Prostate gland (tissue), 2 donors: ENCODE measurements around the gene PDE8A. TPM values are rescaled to one million over a fixed set of nuclear protein-coding genes. Genes with fewer than 3 reads are reported as not detected.
"Not testable (repeated sequence)": the region's sequence is repeated elsewhere in the genome, so short reads cannot be mapped to it uniquely, and the experiment has no call there.

Experiments used
- DNase-seq: peaks from one replicate; pipeline ENCODE4 v3.0.0-alpha.2; 2019; ENCODE audit warnings: low spot score
- H3K27ac ChIP-seq, 2 donors: fragments of 200-600 bp; sonication (generic); 2 replicates each; pipeline ENCODE4 v1.5.1; 2017 to 2019
- H3K27me3 ChIP-seq: fragments of 200-600 bp; sonication (generic); replicated peaks from 2 replicates; pipeline ENCODE4 v1.5.1; 2019; ENCODE audit not compliant: insufficient read depth
- H3K36me3 ChIP-seq, 2 donors: fragments of 200-600 bp; sonication (generic); 1 replicate in 1 of 2; 2 replicates in 1 of 2; pipeline versions ENCODE4 v1.5.1 to v1.8.1; 2017 to 2019
- H3K4me1 ChIP-seq: fragments of 200-600 bp; sonication (generic); replicated peaks from 2 replicates; pipeline ENCODE4 v1.5.1; 2019
- H3K4me3 ChIP-seq, 2 donors: fragments of 200-600 bp; sonication (generic); 2 replicates each; pipeline ENCODE4 v1.5.1; 2017 to 2019
- H3K9me3 ChIP-seq: fragments of 200-600 bp; sonication (generic); 2 replicates; pipeline ENCODE4 v1.5.1; 2017
- POLR2A ChIP-seq: fragments of 450-650 bp; IDR thresholded peaks from one replicate; pipeline ENCODE4 v1.6.1; 2016; ENCODE audit warnings: antibody characterized with exemption, mild to moderate bottlenecking
- POLR2AphosphoS5 ChIP-seq: sonication (generic); formaldehyde crosslinking; IDR thresholded peaks from one replicate; pipeline ENCODE4 v1.6.1; 2017; ENCODE audit warnings: antibody characterized with exemption
- WGBS: methylation state at CpG from one replicate; pipeline ENCODE4 v1.1.5; 2018; 5-methylcytosine and 5-hydroxymethylcytosine counted together
- intact Hi-C: fragments of 100-400 bp; cut with DNase I; formaldehyde crosslinking; loops from one replicate; pipeline ENCODE4 v1.14.2; 2022
- total RNA-seq, 2 donors: library from RNA; depleted of rRNA; stranded (reverse); fragments of >200 nt; gene quantifications; one replicate each; pipeline ENCODE4 v1.1.0, GENCODE V29; 2016
- TF ChIP-seq, protein P1 (sequence below), 4 experiments: fragments of 200-600 bp in 2 of 4; fragments of 450-650 bp in 2 of 4; sonication (generic) in 2 of 4; IDR thresholded peaks; 1 replicate in 3 of 4; 2 replicates in 1 of 4; pipeline ENCODE4 v1.5.1; 2016 to 2019; ENCODE audit warnings: antibody characterized with exemption in 4 of 4, mild to moderate bottlenecking in 2 of 4, moderate library complexity in 2 of 4

The PDE8A gene
- total RNA-seq, 2 donors from 2014 or later = 28.3 to 52.7 TPM

DNA sequence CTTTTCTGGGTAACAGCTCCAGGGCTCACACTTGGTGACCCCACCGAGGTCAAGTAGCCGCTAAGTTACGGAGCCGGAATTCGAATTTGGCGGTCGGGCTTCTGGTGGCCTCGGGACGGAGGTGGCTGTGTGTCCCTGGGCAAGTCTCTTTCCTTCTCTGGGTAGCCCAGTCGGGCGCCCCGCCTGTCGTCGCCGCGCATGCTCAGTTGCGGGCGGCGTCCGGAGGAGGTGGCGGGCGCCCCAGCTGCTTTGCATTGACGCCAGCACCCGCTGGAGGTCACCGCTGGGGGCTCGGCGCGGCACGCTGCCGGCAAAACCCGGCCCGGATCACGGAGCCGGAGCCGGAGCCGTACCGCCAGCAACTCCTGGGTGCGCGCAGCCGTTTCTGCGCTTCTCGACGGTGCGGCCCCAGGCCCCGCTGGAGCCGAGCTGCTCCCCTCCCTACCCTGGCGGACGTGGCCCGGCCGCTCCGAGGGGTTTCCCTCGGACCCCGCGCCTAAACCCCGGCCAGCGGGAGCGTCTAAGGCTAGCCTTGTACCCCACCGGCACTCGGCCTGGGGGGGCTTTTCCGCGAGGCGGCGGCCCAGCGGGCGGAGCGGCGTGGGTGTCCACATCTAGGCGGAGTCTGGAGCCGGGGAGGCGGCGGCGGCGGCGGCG, 474 bp upstream of the PDE8A start:
- Histone ChIP-seq H3K4me3 (peak overlapping the region; percentile 86 to 96), H3K27ac (peak overlapping the region; percentile 95 to 96), H3K4me1 (no peaks in the 10 kb centered on the region), H3K27me3 (no peaks in the 10 kb centered on the region), H3K36me3 (no peaks in the 10 kb centered on the region), H3K9me3 (no peaks in the 10 kb centered on the region)
- WGBS = 0% methylated on average over 32 of the region's 75 CpGs
- intact Hi-C loops = no loop called here
- peak; percentile 90 for DNase-seq
- TF ChIP-seq POLR2A = peak; percentile 78
- TF ChIP-seq, protein P1, sequence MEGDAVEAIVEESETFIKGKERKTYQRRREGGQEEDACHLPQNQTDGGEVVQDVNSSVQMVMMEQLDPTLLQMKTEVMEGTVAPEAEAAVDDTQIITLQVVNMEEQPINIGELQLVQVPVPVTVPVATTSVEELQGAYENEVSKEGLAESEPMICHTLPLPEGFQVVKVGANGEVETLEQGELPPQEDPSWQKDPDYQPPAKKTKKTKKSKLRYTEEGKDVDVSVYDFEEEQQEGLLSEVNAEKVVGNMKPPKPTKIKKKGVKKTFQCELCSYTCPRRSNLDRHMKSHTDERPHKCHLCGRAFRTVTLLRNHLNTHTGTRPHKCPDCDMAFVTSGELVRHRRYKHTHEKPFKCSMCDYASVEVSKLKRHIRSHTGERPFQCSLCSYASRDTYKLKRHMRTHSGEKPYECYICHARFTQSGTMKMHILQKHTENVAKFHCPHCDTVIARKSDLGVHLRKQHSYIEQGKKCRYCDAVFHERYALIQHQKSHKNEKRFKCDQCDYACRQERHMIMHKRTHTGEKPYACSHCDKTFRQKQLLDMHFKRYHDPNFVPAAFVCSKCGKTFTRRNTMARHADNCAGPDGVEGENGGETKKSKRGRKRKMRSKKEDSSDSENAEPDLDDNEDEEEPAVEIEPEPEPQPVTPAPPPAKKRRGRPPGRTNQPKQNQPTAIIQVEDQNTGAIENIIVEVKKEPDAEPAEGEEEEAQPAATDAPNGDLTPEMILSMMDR (IDR thresholded peaks at IDR 0.05) = peak in 3 of 4 experiments; percentile 27 to 76 (median 63)
- peak; percentile 74 for TF ChIP-seq POLR2AphosphoS5

DNA sequence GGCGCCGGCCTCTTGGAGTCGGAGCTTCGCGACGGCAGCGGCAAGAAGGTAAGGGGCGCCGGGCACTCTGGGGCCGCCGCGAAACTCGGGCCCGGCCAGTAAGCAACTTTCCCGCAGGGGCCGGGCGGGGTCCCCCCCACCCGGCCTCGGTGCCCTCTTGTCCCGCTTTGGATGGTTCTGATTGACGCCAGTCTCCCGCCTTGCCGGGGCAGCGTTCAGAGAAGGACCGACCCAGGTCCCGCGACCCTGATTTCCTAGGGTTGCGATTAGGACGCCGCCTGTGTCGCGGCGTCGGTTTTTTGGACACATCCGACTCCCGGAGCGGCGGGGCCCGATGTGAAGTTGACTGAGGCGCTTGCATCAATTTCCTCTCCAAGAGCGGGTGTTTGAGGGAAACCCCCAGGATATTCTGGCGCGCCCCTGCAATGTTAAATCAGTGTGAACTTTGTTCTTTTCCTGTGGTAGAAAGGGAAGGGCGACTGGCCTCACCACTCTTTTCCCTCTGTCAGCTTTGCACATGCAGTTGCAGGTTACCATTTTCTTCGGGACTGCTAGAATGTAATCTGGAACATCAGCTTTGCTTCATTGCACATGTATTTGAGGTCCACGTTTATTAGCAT, 755 bp downstream of the PDE8A start:
- Histone ChIP-seq H3K36me3 (no peaks in the 10 kb centered on the region), H3K27me3 (no peaks in the 10 kb centered on the region), H3K27ac (peak overlapping the region; percentile 95 to 96), H3K4me3 (peak overlapping the region; percentile 86 to 96), H3K9me3 (no peaks in the 10 kb centered on the region), H3K4me1 (no peaks in the 10 kb centered on the region)
- 2% methylated on average over 46 of the region's 46 CpGs for WGBS
- peak; percentile 15 for DNase-seq
- TF ChIP-seq POLR2AphosphoS5 = no peak
- peak; percentile 35 for TF ChIP-seq POLR2A
- intact Hi-C loops = no loop called here

DNA sequence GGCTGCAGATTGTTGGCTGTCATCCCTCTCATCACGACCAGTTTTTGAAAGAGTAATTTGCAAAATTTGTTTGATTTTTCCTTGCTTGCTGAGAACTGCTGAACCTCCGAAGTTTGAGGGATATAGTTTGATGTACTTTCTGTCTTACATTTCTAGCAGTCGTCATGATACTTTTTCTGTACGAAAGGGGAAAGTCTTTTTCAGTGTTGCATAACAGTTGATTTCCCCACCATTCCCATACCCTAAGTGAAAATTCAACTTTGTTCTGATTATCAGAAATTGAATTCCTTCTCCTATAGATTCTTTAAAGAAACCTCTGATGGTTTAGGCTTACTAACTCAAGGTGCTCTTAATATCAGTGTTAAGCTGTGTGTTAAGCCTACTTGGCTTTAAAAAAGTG, 1.6 kb downstream of the PDE8A start:
- intact Hi-C loops = no loop called here
- Histone ChIP-seq H3K27me3 (no peaks in the 10 kb centered on the region), H3K27ac (peak overlapping the region in 1 of 2 donors; percentile 96), H3K4me1 (no peaks in the 10 kb centered on the region), H3K4me3 (peak overlapping the region in 1 of 2 donors; percentile 96), H3K9me3 (no peaks in the 10 kb centered on the region), H3K36me3 (no peaks in the 10 kb centered on the region)
- 54% methylated on average over 4 of the region's 4 CpGs for WGBS
- DNase-seq = no peak
- TF ChIP-seq POLR2A (no peak), POLR2AphosphoS5 (no peak)
- TF ChIP-seq, protein P1 (IDR thresholded peaks at IDR 0.05) = no peak

DNA sequence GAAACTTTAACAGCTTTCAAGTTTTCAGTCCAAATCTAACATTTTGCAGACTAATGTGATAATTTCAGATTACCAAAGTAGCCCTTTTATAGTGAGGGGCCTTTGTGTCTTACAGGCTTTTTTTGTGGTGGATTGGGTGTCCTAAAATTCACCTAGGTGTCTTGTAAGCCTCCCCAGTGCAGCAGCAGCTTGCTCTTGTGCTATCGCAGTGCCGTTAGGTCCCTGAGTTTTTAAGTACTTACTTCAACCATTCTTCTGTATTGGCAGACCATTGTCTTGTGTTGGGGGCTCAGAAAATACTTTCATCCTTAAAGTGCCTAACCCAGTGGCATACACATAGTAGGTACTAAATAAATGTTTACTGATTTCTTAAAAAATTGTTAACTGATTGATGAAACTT, 2.1 kb downstream of the PDE8A start:
- WGBS = 93% methylated on average over 2 of the region's 2 CpGs
- no peak for DNase-seq
- Histone ChIP-seq H3K27ac (no peak overlapping the region), H3K4me1 (no peaks in the 10 kb centered on the region), H3K27me3 (no peaks in the 10 kb centered on the region), H3K4me3 (no peak overlapping the region), H3K9me3 (no peaks in the 10 kb centered on the region), H3K36me3 (no peaks in the 10 kb centered on the region)
- intact Hi-C loops = no loop called here
- TF ChIP-seq, protein P1 (IDR thresholded peaks at IDR 0.05) = no peak

- no peak for TF ChIP-seq POLR2A
- no peak for TF ChIP-seq POLR2AphosphoS5
- TF ChIP-seq, protein P1 (IDR thresholded peaks at IDR 0.05) = no peak
- intact Hi-C loops = no loop called here
- H3K27ac ChIP-seq = no peak overlapping the region
Observed at GRCh38 chr15:84985158-84985557, 3.5 kb downstream of the PDE8A start.

DNA sequence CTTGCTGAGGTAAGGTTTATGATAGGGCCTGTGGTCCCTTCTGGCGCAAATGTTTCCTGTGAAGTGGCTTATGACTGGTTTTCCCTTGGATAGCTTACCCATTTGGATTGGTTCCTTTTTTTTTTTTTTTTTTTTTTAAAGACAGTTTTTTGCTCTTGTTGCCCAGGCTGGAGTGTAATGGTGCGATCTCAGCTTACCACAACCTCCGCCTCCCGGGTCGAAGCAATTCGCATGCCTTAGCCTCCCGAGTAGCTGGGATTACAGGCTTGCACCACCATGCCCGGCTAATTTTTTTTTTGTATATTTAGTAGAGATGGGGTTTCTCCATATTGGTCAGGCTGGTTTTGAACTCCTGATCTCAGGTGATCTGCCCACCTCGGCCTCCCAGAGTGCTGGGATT, 5.7 kb downstream of the PDE8A start:
- H3K9me3 ChIP-seq, H3K27me3 ChIP-seq, H3K4me1 ChIP-seq, DNase-seq, H3K27ac ChIP-seq, H3K4me3 ChIP-seq, H3K36me3 ChIP-seq, intact Hi-C loops: not testable (repeated sequence)
- WGBS = 93% methylated on average over 9 of the region's 9 CpGs

More at GRCh38 chr15:84985158-84985557, 3.5 kb downstream of the PDE8A start:
- WGBS = 54% methylated on average over 2 of the region's 2 CpGs
- H3K9me3 ChIP-seq = no peaks in the 10 kb centered on the region
- DNase-seq = no peak
- H3K27me3 ChIP-seq = no peaks in the 10 kb centered on the region
- H3K4me3 ChIP-seq = no peak overlapping the region
- no peaks in the 10 kb centered on the region for H3K36me3 ChIP-seq
- no peaks in the 10 kb centered on the region for H3K4me1 ChIP-seq
